HTERT RPE-1 (cell line): ENCODE data around the gene AMIGO1.

Source experiments
- in situ Hi-C: fragments of 300-500 bp; cut with MboI; formaldehyde crosslinking; loops from 4 replicates; pipeline ENCODE4 v1.14.3; 2020; ENCODE audit warnings: low sequenced_read_pairs

Gene AMIGO1

DNA sequence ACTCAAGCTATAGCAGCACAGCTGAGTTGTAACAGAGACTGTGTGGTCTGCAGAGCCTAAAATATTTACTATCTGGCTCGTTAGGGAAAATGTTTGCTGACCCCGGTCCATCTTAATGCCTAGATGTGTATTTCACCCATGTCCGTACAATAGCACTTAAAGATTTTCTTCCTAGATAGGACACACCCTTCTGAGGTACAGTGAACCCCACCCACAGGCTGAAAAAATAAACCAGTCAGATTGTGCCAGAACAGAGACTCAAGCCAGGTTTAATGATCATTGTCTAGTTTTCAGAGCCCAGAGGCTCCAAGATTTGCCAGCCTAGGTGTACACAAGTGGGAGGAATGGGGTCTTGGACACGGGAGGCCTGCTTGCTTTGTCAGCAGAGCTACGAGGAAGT is 5.6 kb downstream of the AMIGO1 start:
- in situ Hi-C loops, result no loop called here

DNA sequence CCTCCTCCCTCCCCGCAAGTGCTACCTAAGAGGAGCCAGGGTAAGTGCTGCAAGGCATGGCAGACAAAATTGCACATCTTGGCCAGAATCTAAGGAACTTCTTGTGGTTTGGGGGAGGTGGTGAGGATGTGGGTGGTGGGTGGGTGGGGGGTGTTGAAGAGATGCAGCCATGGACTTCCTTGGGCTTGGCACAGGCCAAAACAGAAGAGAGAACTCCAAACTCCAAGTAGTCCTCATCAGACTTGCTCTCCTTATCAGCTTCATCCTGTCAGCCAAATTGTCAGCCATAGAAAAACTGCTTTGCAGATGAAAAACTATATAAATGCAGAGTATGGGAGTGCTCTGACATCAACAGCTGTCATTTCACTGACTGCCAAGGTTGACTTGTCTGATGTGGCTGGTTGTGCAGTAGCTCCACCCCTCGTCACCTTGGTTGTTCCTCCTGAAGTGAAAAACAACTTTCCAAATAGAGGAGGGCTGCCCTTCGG is 7.1 kb downstream of the AMIGO1 start:
- in situ Hi-C loops, result no loop called here

GRCh38 chr1:109501644-109502363 is 7.7 kb downstream of the AMIGO1 start:
- in situ Hi-C loops, result no loop called here

GRCh38 chr1:109500941-109501381 is 8.6 kb downstream of the AMIGO1 start:
- in situ Hi-C loops, result no loop called here

GRCh38 chr1:109499661-109500536 is 9.6 kb downstream of the AMIGO1 start:
- in situ Hi-C loops, result no loop called here

- in situ Hi-C loops, result no loop called here
Observed at GRCh38 chr1:109499081-109499480, 10.4 kb downstream of the AMIGO1 start.

GRCh38 chr1:109498161-109498801 is 11.2 kb downstream of the AMIGO1 start:
- in situ Hi-C loops, result no loop called here

DNA sequence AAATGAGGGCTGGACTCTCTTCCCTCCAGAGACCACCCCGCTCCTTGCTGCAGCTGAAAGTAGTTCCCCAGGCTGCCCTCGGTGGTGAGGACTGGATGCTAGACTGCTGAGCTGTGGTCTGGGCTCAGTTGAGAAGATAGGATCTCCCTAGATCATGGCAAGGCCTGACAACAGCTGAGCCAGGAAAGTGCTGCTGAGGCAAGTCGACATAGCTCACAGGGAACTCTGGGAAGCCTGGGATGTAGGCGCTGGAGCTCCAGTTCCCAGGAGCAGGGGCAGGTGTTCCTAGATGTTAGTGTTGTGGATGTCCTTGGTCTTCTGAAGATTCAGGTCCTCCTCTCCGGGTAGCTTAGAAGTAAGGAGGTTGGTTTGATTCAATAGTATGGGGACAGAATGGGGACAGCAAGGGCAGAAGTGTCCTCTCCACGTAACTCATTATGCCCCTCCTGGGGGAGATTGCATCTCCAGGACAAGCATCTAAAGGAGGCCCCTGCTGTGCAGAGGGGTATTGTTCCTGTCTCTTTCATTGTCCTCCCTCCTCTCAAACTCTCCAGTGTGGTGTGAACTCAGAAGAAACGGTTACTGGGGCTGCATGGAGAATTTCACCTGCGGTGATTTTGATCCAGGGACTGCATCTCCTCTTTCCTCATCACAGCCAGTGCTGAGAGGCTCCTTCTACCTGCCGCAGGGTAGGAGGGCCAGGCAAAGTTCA is 11.9 kb downstream of the AMIGO1 start:
- in situ Hi-C loops, result no loop called here

GRCh38 chr1:109495738-109496137 is 13.8 kb downstream of the AMIGO1 start:
- in situ Hi-C loops, result no loop called here

DNA sequence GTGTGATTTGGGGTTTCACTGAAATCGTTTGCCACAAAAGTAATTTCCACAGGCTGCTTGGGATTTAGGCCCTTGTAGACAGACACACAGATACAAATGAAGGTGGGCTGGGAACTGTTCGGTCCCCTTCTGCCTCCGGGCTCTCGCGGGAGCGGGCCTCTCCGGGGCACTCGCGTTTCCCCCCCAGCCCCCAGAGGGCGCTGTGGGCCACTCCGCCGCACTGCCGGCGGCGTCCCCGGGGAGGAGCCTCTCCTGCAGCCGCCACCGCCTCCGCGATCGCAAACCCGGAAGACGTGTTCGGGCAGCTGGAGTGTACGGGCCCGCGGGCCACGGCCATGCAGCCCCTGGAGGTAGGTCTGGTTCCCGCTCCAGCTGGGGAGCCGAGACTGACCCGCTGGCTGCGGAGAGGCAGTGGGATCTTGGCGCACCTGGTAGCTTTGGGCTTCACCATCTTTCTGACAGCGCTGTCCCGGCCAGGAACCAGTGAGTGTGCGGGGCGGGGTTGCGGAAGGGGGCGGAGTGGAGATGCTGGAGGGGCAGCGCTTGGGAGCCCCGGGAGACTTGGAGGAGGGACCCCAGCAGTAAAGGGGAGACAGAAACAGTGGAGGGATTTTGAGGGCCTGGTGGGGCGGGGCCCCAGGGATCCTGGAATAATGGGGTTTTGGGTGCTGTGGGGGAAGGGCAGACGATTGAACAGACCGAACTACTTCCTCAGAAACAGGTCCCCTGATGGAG is 15.6 kb downstream of the AMIGO1 start, which contains the start of gene CYB561D1:
TSS of gene CYB561D1 (plus strand) at position 290 of the 735 bp plus-strand sequence. CDS start at position 336, 46 bp downstream.
- in situ Hi-C loops, result no loop called here

- in situ Hi-C loops, result no loop called here
Observed at GRCh38 chr1:109493227-109493626, 16.3 kb downstream of the AMIGO1 start.

DNA sequence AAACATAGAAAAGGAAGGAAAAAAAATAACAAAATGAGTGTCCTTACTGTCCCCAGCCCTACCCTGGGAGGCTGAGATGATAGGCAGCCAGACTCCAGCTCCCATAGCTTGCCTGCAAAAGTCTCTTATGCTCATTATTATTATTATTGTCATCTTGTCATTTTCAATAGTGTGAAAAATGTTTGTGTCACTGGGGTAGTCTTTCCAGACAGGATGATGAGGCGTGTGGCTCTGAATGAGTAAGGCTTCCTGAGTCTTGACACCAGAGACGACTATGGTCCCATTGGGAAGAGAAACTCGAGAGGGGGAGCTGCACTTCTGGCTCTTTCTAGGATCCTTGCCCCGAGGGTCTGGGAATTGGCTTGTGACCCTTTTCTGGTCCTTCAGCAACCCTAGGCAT is 16.7 kb downstream of the AMIGO1 start:
- in situ Hi-C loops, result no loop called here

DNA sequence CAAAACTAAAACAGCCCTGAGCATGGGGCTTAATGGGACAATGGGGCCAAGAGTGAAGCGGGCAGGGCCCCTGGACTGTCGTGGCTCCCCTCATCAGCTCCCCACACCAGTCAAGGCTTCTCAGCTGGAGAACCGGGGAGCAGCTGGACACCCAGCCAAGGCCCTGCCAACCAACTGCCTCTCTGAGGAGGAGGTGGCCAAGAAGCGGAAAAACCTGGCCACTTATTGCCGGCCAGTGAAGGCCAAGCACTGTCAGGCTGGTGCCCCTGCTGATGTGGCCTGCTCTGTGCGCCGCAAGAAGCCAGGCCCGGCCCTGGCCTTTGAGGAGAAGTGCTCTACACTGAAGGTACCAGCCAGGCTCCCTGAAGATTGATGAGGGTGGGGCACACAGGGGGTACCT is 18.2 kb downstream of the AMIGO1 start:
- in situ Hi-C loops, result no loop called here

GRCh38 chr1:109490934-109491302 is 18.6 kb downstream of the AMIGO1 start:
- in situ Hi-C loops, result no loop called here

- in situ Hi-C loops, result no loop called here
Observed at GRCh38 chr1:109490029-109490933, 19.2 kb downstream of the AMIGO1 start.

GRCh38 chr1:109488696-109489095 is 20.8 kb downstream of the AMIGO1 start:
- in situ Hi-C loops, result no loop called here

DNA sequence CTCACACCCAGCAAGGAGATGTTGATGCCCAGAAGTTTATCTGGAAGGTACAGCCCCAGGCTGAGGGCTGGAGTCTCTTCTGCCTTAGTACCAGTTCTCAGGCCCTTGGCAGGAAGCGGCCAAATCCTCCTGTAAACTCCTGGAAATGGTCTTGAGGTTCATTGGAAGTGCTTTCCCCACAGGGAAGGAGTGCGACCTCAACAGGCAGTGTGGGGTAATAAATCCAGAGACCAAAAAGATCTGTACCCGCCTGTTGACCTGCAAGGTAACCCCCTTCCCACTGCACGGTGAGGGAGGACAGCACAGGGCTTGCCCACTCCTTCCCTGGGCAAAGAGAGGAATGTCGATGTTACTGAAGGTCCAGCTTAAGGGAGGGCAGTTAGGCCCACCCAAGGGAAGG is 21.3 kb downstream of the AMIGO1 start:
- in situ Hi-C loops, result no loop called here

GRCh38 chr1:109487261-109487660 is 22.3 kb downstream of the AMIGO1 start:
- in situ Hi-C loops, result no loop called here

DNA sequence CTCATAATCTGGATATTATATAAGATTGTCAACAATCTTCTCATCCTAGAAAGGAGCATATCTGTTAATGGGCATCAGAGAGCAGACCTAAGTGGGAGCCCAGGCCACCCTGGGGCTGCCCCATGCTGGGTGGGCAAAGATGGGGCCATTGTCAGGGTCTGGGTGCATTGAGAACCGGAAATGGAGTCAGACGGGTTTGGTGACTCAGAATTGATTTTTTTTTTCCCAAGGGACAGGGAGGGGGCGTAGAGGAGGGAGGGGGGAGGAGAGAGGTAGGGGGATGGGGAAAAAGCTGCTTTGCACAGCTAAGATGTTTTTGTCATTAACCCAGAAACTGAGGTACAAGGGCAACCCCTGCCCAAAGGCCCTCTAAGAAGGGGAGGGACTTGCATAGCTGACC is 24.5 kb downstream of the AMIGO1 start:
- in situ Hi-C loops, result no loop called here
